Fibroblast of lung (primary cell): ENCODE results near the gene TAS2R60.

Source experiments
- EZH2 ChIP-seq: IDR thresholded peaks from 2 replicates; pipeline ENCODE4 v1.5.1; 2012; ENCODE audit warnings: low read length, control low read depth, mild to moderate bottlenecking; ENCODE audit errors: missing control alignments
- TF ChIP-seq, protein P1 (sequence below), 2 donors: IDR thresholded peaks in 1 of 2; conservative IDR thresholded peaks in 1 of 2; 1 replicate in 1 of 2; 2 replicates in 1 of 2; pipeline ENCODE4 v1.5.1; 2011 to 2012; ENCODE audit warnings: low read length in 2 of 2, control low read depth in 1 of 2, inconsistent platforms in 1 of 2, low read depth in 1 of 2, mild to moderate bottlenecking in 1 of 2

DNA sequence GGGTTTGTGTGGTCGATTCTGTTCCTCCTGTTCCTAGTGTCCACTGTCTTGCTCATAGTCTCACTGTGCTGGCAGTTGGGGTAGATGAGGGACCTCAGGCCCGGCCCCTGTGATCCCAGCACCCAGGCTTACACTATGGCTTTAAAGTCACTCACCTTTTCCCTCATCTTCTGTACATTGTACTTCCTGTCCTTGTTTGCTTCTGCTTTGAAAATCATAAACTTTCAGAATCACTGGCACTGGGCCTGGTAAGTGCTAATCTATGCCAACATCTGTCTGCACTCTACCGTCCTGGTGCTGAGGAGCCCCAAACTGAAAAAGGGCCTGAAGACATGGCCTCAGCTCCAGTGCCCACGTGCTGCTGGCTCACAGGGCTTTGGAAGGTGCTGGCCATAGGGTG lies 5.7 kb upstream of the TAS2R60 start:
- TF ChIP-seq, protein P1, sequence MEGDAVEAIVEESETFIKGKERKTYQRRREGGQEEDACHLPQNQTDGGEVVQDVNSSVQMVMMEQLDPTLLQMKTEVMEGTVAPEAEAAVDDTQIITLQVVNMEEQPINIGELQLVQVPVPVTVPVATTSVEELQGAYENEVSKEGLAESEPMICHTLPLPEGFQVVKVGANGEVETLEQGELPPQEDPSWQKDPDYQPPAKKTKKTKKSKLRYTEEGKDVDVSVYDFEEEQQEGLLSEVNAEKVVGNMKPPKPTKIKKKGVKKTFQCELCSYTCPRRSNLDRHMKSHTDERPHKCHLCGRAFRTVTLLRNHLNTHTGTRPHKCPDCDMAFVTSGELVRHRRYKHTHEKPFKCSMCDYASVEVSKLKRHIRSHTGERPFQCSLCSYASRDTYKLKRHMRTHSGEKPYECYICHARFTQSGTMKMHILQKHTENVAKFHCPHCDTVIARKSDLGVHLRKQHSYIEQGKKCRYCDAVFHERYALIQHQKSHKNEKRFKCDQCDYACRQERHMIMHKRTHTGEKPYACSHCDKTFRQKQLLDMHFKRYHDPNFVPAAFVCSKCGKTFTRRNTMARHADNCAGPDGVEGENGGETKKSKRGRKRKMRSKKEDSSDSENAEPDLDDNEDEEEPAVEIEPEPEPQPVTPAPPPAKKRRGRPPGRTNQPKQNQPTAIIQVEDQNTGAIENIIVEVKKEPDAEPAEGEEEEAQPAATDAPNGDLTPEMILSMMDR (conservative IDR thresholded peaks at IDR 0.05 in 1 of 2, IDR thresholded peaks at IDR 0.05 in 1 of 2; ENCODE audit: low read depth in 1 of 2, low read length in 2 of 2): no peak
- TF ChIP-seq EZH2: no peak
